Renal pelvis (tissue), 12 donors: ENCODE results near the gene POLR3B. TPM values are rescaled to one million over a fixed set of nuclear protein-coding genes. Genes with fewer than 3 reads are reported as not detected.
A peak's percentile ranks its signal among the peaks of the same experiment; 100 is the strongest.
"Not testable (repeated sequence)": the region's sequence is repeated elsewhere in the genome, so short reads cannot be mapped to it uniquely, and the experiment has no call there.

Experiments used
- DNase-seq: peaks from one replicate; pipeline ENCODE4 v3.0.0-alpha.2; 2013
- long read RNA-seq, 16 experiments: transcript quantifications; one replicate each; lab custom pipeline, GENCODE V29; 2026
- polyA plus RNA-seq, 3 donors: library from polyadenylated mRNA; unstranded; fragments of 120-200 nt; gene quantifications; one replicate each; pipeline ENCODE4 v1.2.1, GENCODE V29; 2013; ENCODE audit not compliant: insufficient read length in 3 of 3

POLR3B gene
- polyA plus RNA-seq, result 10 to 100 TPM; 15.4 to 16.4 (median 15.9) TPM
- long read RNA-seq, donor 1, result 0 reads
- long read RNA-seq, donor 2, full-length matches to known transcripts, result 3 of 3 reads
- long read RNA-seq, donor 2, partial matches to known transcripts, result 0 of 3 reads
- long read RNA-seq, donor 2, other reads (novel, unspliced or antisense), result 0 of 3 reads
- long read RNA-seq, donor 3, result 0 reads
- long read RNA-seq, donor 4, full-length matches to known transcripts, result 2 of 2 reads
- long read RNA-seq, donor 4, partial matches to known transcripts, result 0 of 2 reads
- long read RNA-seq, donor 4, other reads (novel, unspliced or antisense), result 0 of 2 reads
- long read RNA-seq, donor 5, full-length matches to known transcripts, result 1 of 1 reads
- long read RNA-seq, donor 5, partial matches to known transcripts, result 0 of 1 reads
- long read RNA-seq, donor 5, other reads (novel, unspliced or antisense), result 0 of 1 reads
- long read RNA-seq, donor 6, full-length matches to known transcripts, result 1 of 1 reads
- long read RNA-seq, donor 6, partial matches to known transcripts, result 0 of 1 reads
- long read RNA-seq, donor 6, other reads (novel, unspliced or antisense), result 0 of 1 reads
- long read RNA-seq, donor 7, result 0 reads
- long read RNA-seq, donor 8, result 0 reads
- long read RNA-seq, donor 9, result 0 reads
- long read RNA-seq, donor 10, full-length matches to known transcripts, result 1 of 1 reads
- long read RNA-seq, donor 10, partial matches to known transcripts, result 0 of 1 reads
- long read RNA-seq, donor 10, other reads (novel, unspliced or antisense), result 0 of 1 reads
- long read RNA-seq, donor 11, result 0 reads
- long read RNA-seq, donor 12, full-length matches to known transcripts, result 1 of 1 reads
- long read RNA-seq, donor 12, partial matches to known transcripts, result 0 of 1 reads
- long read RNA-seq, donor 12, other reads (novel, unspliced or antisense), result 0 of 1 reads
- long read RNA-seq, donor 13, full-length matches to known transcripts, result 1 of 1 reads
- long read RNA-seq, donor 13, partial matches to known transcripts, result 0 of 1 reads
- long read RNA-seq, donor 13, other reads (novel, unspliced or antisense), result 0 of 1 reads
- long read RNA-seq, donor 14, result 0 reads
- long read RNA-seq, donor 15, full-length matches to known transcripts, result 1 of 1 reads
- long read RNA-seq, donor 15, partial matches to known transcripts, result 0 of 1 reads
- long read RNA-seq, donor 15, other reads (novel, unspliced or antisense), result 0 of 1 reads
- long read RNA-seq, donor 16, full-length matches to known transcripts, result 1 of 1 reads
- long read RNA-seq, donor 16, partial matches to known transcripts, result 0 of 1 reads
- long read RNA-seq, donor 16, other reads (novel, unspliced or antisense), result 0 of 1 reads

GRCh38 chr12:106357549-106358395, at the start of gene POLR3B:
TSS of gene POLR3B (plus strand) at chr12:106357748. CDS start at chr12:106357880, 132 bp downstream.
- DNase-seq, result peak; percentile 96

- DNase-seq, result no peak
These were observed 49.4 kb upstream of the POLR3B start for GRCh38 chr12:106308121-106308520.

GRCh38 chr12:106308611-106309010, 48.9 kb upstream of the POLR3B start:
- no peak for DNase-seq

GRCh38 chr12:106309671-106310505, 47.7 kb upstream of the POLR3B start:
- no peak for DNase-seq

- DNase-seq, result no peak
These were observed 46.9 kb upstream of the POLR3B start for GRCh38 chr12:106310687-106311086.

- DNase-seq, result no peak
These were observed 46.4 kb upstream of the POLR3B start for GRCh38 chr12:106311139-106311538.

GRCh38 chr12:106313413-106313812, 44.1 kb upstream of the POLR3B start:
- not testable (repeated sequence) for DNase-seq

GRCh38 chr12:106315523-106315922, 42.0 kb upstream of the POLR3B start:
- DNase-seq, result no peak

GRCh38 chr12:106317406-106318082, 40.0 kb upstream of the POLR3B start:
- DNase-seq, result no peak

GRCh38 chr12:106321139-106321850, 36.3 kb upstream of the POLR3B start:
- no peak for DNase-seq

GRCh38 chr12:106323537-106323936, 34.0 kb upstream of the POLR3B start:
- no peak for DNase-seq

GRCh38 chr12:106327309-106327869, 30.2 kb upstream of the POLR3B start:
- DNase-seq, result no peak

- no peak for DNase-seq
These were observed 28.8 kb upstream of the POLR3B start for GRCh38 chr12:106328735-106329134.

GRCh38 chr12:106329231-106329982, 28.1 kb upstream of the POLR3B start:
- no peak for DNase-seq

GRCh38 chr12:106331599-106331998, 25.9 kb upstream of the POLR3B start:
- DNase-seq, result no peak

- DNase-seq, result no peak
These were observed 25.0 kb upstream of the POLR3B start for GRCh38 chr12:106332536-106332935.

GRCh38 chr12:106333010-106333409, 24.5 kb upstream of the POLR3B start:
- no peak for DNase-seq
